ENCODE results near the gene RACK1.
"Not testable (repeated sequence)": the region's sequence is repeated elsewhere in the genome, so short reads cannot be mapped to it uniquely, and the experiment has no call there.

The RACK1 gene

DNA sequence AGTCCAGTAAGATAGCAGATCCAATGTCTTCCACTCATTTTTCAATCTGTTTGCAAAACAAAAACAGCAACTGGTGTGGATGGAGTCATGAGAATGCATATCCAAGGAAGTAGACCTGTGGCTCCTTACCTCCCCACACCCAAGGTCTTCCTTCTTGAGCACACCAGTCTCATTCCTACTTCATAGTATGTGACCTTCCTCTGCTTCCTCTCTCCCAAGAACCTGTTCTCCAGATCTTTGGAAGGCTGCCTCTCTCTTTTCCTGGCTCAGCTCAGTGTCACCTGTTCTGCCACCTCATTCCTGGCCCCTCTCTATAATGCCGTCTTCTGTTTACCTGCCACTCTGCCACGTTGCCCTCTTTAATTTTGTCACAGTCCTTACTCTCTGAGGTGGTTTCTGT lies 30.8 kb downstream of the RACK1 start:
- Histone ChIP-seq H3K4me3 (replicated peaks; ENCODE audit: low read depth, low read length) (no peak overlapping the region), H3K27me3 (replicated peaks; ENCODE audit: control insufficient read depth, insufficient read depth, low read length) (no peaks in the 10 kb centered on the region), H3K36me3 (ENCODE audit: control insufficient read depth, insufficient read depth, low read length) (no peaks in the 10 kb centered on the region)
- no peak for TF ChIP-seq CTCF (IDR thresholded peaks at IDR 0.05; ENCODE audit: insufficient read depth, low read length, poor library complexity, severe bottlenecking)
- no peak for DNase-seq (ENCODE audit: extremely low read depth, insufficient read length)

DNA sequence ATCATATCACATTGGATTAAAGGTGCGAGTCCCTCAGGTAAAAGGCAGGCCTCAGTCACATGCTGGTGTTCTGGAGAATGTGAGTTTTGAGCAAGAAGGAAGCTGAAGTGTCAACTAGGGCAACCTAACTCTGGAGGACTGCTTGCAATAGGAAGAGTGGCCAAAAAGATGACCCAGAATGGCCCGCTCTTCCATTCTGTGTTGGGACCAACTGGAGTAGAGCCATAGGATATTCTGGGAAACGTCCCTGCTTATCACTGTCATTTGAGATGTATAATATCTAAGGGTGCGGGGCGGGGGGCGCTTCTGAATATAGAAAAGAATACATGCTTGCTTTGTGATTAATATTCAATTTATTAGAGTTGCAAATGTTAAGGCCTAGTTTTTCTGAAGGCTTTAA lies 31.6 kb downstream of the RACK1 start:
- no peaks in the 10 kb centered on the region for H3K27me3 ChIP-seq (replicated peaks; ENCODE audit: control insufficient read depth, insufficient read depth, low read length)
- H3K36me3 ChIP-seq (ENCODE audit: control insufficient read depth, insufficient read depth, low read length), result no peaks in the 10 kb centered on the region
- no peak for DNase-seq (ENCODE audit: extremely low read depth, insufficient read length)
- H3K4me3 ChIP-seq (replicated peaks; ENCODE audit: low read depth, low read length), result no peak overlapping the region
- no peak for TF ChIP-seq CTCF (IDR thresholded peaks at IDR 0.05; ENCODE audit: insufficient read depth, low read length, poor library complexity, severe bottlenecking)

DNA sequence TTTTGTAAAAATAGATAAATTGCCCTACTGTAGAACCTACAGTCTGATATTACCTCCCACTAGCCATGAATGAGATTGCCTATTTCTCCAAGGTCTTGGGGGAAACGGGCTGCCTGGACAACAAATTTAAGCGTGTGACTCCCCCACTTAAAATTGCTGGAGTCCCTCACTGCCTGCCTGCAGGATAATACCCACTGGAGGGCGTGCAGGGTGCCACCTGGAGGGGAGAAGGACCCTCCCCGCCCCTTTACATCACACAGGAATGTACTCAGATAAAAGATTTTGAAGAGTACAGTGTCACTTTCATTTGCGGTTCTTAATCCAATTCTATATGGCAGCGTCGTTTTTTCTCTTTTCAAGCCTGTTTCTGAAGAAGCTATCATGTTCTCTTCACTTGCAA lies 32.5 kb downstream of the RACK1 start:
- TF ChIP-seq CTCF (IDR thresholded peaks at IDR 0.05; ENCODE audit: insufficient read depth, low read length, poor library complexity, severe bottlenecking), result no peak
- DNase-seq (ENCODE audit: extremely low read depth, insufficient read length), result no peak
- no peaks in the 10 kb centered on the region for H3K36me3 ChIP-seq (ENCODE audit: control insufficient read depth, insufficient read depth, low read length)

GRCh38 chr5:181210698-181211097 lies 33.0 kb downstream of the RACK1 start:
- not testable (repeated sequence) for DNase-seq (ENCODE audit: extremely low read depth, insufficient read length); H3K36me3 ChIP-seq (ENCODE audit: control insufficient read depth, insufficient read depth, low read length); H3K27me3 ChIP-seq (replicated peaks; ENCODE audit: control insufficient read depth, insufficient read depth, low read length); H3K4me3 ChIP-seq (replicated peaks; ENCODE audit: low read depth, low read length)

More for the DNA sequence above, 32.5 kb downstream of the RACK1 start:
- no peaks in the 10 kb centered on the region for H3K27me3 ChIP-seq (replicated peaks; ENCODE audit: control insufficient read depth, insufficient read depth, low read length)
- H3K4me3 ChIP-seq (replicated peaks; ENCODE audit: low read depth, low read length), result no peak overlapping the region

DNA sequence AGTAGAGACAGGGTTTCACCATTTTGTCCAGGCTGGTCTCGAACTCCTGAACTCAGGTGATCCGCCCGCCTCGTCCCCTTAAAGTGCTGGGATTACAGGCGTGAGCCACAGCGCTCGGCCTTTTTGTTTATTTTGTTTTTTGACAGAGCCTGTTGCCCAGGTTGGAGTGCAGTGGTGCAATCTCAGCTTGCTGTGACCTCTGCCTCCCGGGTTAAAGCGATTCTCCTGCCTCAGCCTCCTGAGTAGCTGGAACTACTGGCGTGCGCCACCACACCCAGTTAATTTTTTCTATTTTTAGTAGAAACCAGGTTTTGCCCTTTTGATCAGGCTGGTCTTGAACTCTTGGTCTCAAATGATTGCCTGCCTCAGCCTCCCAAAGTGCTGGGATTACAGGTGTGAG lies 33.6 kb downstream of the RACK1 start:
- H3K27me3 ChIP-seq (replicated peaks; ENCODE audit: control insufficient read depth, insufficient read depth, low read length); H3K4me3 ChIP-seq (replicated peaks; ENCODE audit: low read depth, low read length); DNase-seq (ENCODE audit: extremely low read depth, insufficient read length); H3K36me3 ChIP-seq (ENCODE audit: control insufficient read depth, insufficient read depth, low read length): not testable (repeated sequence)

DNA sequence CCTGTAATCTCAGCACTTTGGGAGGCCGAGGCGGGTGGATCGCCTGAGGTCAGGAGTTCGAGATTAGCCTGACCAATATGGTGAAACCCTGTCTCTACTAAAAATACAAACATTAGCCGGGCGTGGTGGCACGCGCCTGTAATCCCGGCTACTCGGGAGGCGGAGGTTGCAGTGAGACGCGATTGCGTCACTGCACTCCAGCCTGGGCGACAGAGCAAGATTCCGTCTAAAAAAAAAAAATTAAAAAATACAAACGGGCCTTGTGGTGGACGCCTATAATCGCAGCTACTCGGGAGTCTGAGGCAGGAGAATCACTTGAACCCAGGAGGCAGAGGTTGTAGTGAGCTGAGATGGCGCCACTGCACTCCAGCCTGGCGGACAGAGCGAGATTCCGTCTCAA lies 34.7 kb downstream of the RACK1 start:
- H3K4me3 ChIP-seq (replicated peaks; ENCODE audit: low read depth, low read length); H3K27me3 ChIP-seq (replicated peaks; ENCODE audit: control insufficient read depth, insufficient read depth, low read length): not testable (repeated sequence)

GRCh38 chr5:181207960-181208253 lies 35.8 kb downstream of the RACK1 start:
- no peak for TF ChIP-seq CTCF (IDR thresholded peaks at IDR 0.05; ENCODE audit: insufficient read depth, low read length, poor library complexity, severe bottlenecking)
- no peaks in the 10 kb centered on the region for H3K36me3 ChIP-seq (ENCODE audit: control insufficient read depth, insufficient read depth, low read length)
- DNase-seq (ENCODE audit: extremely low read depth, insufficient read length), result no peak
- H3K4me3 ChIP-seq (replicated peaks; ENCODE audit: low read depth, low read length), result no peak overlapping the region
- H3K27me3 ChIP-seq (replicated peaks; ENCODE audit: control insufficient read depth, insufficient read depth, low read length), result no peaks in the 10 kb centered on the region; the same call in 1 of the 2 replicates

More for the DNA sequence above, 34.7 kb downstream of the RACK1 start:
- not testable (repeated sequence) for DNase-seq (ENCODE audit: extremely low read depth, insufficient read length); H3K36me3 ChIP-seq (ENCODE audit: control insufficient read depth, insufficient read depth, low read length)
